ENCODE data around the gene CLSTN1. TPM values are rescaled to one million over a fixed set of nuclear protein-coding genes. Genes with fewer than 3 reads are reported as not detected.
"Not testable (repeated sequence)": the region's sequence is repeated elsewhere in the genome, so short reads cannot be mapped to it uniquely, and the experiment has no call there.

Gene CLSTN1
- total RNA-seq, 2 donors from 2014 or later, result 235 to 251 TPM

- DNase-seq, result no peak
Observed at GRCh38 chr1:9751971-9752370, 71.8 kb downstream of the CLSTN1 start.

GRCh38 chr1:9749361-9749760 is 74.4 kb downstream of the CLSTN1 start:
- no peak for DNase-seq
- intact Hi-C loops (cut with DNase I, micrococcal nuclease), result no loop called here
- ATAC-seq, result no peak

More at GRCh38 chr1:9751971-9752370, 71.8 kb downstream of the CLSTN1 start:
- no peak for ATAC-seq
- intact Hi-C loops (cut with DNase I, micrococcal nuclease), result no loop called here

- DNase-seq, result not testable (repeated sequence)
Observed at GRCh38 chr1:9748391-9748790, 75.4 kb downstream of the CLSTN1 start.

GRCh38 chr1:9746651-9747050 is 77.1 kb downstream of the CLSTN1 start:
- ATAC-seq (no peak), DNase-seq (no peak)
- intact Hi-C loops (cut with DNase I, micrococcal nuclease), result no loop called here

More at GRCh38 chr1:9748391-9748790, 75.4 kb downstream of the CLSTN1 start:
- ATAC-seq; intact Hi-C loops (cut with DNase I, micrococcal nuclease): not testable (repeated sequence)

GRCh38 chr1:9746211-9746610 is 77.6 kb downstream of the CLSTN1 start:
- DNase-seq (no peak), ATAC-seq (no peak)
- intact Hi-C loops (cut with DNase I, micrococcal nuclease), result no loop called here

- DNase-seq (no peak), ATAC-seq (peak; percentile 13)
- intact Hi-C loops (cut with DNase I, micrococcal nuclease), result no loop called here
Observed at GRCh38 chr1:9744106-9744799, 79.5 kb downstream of the CLSTN1 start.

DNA sequence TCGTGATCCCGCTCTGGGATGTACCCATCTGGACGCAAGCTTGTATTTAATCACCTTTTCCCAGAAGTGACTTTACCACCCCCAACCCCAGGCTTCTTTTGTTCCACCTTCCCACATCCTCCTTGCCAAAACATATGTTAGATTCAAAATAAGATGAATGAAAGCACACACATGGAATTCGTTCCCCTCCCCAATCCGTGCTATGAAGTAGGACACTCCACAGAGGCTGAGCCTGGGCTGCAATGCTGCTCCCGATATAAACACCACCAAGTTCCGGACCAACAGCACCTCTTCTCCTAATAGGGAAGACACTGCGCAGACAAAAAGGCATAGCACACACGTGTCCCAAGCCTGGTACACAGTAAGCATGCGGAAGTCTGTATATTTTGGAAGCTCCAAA is 86.1 kb downstream of the CLSTN1 start:
- intact Hi-C loops (cut with DNase I, micrococcal nuclease), result no loop called here
- ATAC-seq (no peak), DNase-seq (no peak)

- DNase-seq, result no peak
- peak; percentile 17 for ATAC-seq
- intact Hi-C loops (cut with DNase I, micrococcal nuclease), result no loop called here
Observed at GRCh38 chr1:9737057-9737456, 86.7 kb downstream of the CLSTN1 start.

- DNase-seq, result no peak
- ATAC-seq, result no peak
- intact Hi-C loops (cut with DNase I, micrococcal nuclease), result no loop called here
Observed at GRCh38 chr1:9736241-9736640, 87.5 kb downstream of the CLSTN1 start.

GRCh38 chr1:9735800-9736199 is 88.0 kb downstream of the CLSTN1 start:
- intact Hi-C loops (cut with DNase I, micrococcal nuclease), result no loop called here
- no peak for ATAC-seq

DNA sequence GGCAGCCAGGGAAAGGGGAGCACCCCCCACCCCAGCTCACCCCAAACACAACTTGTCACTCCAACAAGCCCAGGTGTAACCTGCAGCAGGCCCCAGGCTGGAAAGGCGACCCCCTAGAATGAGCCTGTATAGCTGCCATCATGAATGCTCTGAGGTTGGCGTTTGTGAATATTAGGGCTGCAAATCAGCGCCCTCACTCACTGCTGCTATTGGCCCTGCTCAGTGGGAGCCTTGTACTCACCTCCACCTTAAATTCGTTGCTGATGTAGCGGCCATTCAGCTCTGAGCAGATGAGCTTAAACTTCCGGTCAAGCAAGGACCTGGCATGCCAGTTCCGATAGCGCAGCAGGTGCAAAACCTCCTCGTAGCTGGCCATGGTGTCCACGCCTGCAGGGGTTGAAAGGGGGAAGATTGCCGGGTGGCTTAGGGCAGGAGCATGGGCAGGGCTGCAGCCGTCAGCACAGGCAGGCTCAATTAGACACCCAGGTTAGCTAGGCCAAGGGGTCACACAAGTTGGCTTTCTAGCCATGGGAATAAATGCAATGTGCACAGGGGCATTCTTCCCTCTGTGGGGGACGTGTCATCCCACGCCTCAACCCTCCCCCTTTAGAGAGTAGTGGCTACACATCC is 90.5 kb downstream of the CLSTN1 start:
- ATAC-seq (no peak), DNase-seq (no peak)
- intact Hi-C loops (cut with DNase I, micrococcal nuclease), result no loop called here

More at GRCh38 chr1:9735800-9736199, 88.0 kb downstream of the CLSTN1 start:
- DNase-seq, result no peak

DNA sequence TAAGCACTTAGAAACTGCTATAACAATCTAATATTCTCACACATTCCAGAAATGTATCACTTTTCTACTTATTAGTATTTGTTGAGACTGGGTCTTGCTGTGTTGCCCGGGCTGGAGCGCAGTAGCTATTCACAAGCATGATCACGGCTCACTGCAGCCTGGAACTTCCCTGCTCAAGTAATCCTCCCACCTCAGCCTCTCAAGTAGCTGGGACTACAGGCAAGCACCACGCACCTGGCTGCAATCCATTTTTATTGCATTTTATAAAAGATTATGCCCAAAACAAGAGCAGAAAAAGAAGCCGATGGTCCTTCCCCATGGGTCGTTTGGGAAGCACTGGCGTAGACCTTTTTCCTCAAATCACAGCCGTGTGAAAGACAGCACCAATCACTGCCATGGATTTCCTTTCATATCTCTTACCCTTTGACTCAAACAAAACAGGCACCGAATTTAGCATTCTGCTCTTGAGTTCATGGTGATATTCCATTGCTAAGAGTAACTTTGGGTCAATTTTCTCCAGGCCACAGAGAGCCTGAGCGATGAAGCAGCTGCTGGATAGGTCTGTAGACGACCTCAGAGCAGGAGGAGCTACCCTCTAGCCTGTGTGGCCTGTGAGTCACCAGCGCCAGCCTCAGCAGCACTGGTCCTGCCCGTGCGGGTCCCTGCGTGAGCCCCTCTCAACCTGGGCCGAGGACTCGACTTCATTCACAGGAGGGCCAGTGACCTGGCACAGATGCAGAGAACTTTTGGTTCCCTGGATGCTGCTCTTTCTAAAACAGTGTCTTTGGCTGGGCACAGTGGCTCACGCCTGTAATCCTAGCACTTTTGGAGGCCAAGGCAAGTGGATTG is 91.4 kb downstream of the CLSTN1 start:
- intact Hi-C loops (cut with DNase I, micrococcal nuclease), result no loop called here
- no peak for ATAC-seq
- no peak for DNase-seq

GRCh38 chr1:9731561-9731960 is 92.2 kb downstream of the CLSTN1 start:
- DNase-seq, result no peak
- intact Hi-C loops (cut with DNase I, micrococcal nuclease), result no loop called here
- ATAC-seq, result no peak

DNA sequence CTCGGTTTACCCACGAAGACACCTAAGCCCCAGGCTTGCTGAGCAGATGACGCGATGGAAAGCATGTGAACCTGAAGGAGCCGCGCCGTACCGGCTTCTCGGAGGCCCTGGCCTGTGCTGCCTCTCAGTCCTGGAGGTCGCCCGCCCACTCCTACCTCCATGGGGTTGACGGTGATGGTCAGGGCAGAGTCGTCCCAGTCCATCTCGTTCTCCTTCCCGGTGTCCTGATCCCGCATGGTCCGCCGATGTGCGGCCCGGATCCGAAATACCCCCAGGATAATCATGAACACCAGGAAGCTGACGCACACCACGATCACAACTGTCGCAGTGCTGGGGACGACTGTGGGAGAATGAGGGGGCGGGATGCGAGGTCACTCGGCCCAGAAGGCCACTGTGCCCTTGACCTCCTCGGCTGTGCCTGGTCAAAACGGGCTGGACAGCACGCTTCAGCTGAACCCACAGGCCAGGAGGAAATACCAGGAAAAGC is 92.7 kb downstream of the CLSTN1 start:
- no peak for ATAC-seq
- intact Hi-C loops (cut with DNase I, micrococcal nuclease), result no loop called here
- DNase-seq, result no peak

GRCh38 chr1:9730096-9730901 is 93.5 kb downstream of the CLSTN1 start:
- intact Hi-C loops (cut with DNase I, micrococcal nuclease), result no loop called here
- DNase-seq (peak in 1 of 2 donors; percentile 51), ATAC-seq (no peak)

DNA sequence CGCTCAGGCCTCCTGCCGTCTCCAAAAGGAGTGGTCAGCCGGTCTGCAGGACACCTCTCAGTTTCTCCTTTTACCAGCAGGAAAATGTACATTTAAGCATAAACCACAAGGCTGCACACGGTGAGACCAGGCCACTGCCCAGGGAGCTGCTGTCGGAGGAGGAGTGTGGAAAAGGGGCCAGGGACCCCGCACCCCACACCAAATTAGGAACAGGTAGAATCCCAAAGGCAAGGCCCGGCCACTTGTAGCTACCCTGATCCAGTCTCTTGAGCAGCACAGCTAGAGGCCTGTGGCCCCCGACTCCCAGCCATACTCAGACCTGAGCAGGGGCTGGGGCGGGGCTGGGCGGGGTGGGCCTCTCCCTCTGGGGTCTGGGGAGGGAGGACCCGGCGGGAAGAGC is 94.2 kb downstream of the CLSTN1 start:
- ATAC-seq, result no peak
- no peak for DNase-seq
- intact Hi-C loops (cut with DNase I, micrococcal nuclease), result no loop called here

- intact Hi-C loops (cut with DNase I, micrococcal nuclease), result no loop called here
- DNase-seq (no peak), ATAC-seq (no peak)
Observed at GRCh38 chr1:9728451-9729295, 95.1 kb downstream of the CLSTN1 start.
